ENCODE data around the gene CYP4Z1. TPM values are rescaled to one million over a fixed set of nuclear protein-coding genes. Genes with fewer than 3 reads are reported as not detected.

CYP4Z1 gene
- total RNA-seq, 1 donor from 2014 or later, result 2.1 TPM

GRCh38 chr1:47161298-47162040, 94.4 kb downstream of the CYP4Z1 start:
- Histone ChIP-seq H3K27me3 (no peaks in the 10 kb centered on the region), H3K4me1 (no peaks in the 10 kb centered on the region), H3K27ac (no peak overlapping the region), H3K4me3 (no peak overlapping the region), H3K9me3 (no peaks in the 10 kb centered on the region), H3K36me3 (no peaks in the 10 kb centered on the region)
- ATAC-seq (no peak), DNase-seq (no peak)
- TF ChIP-seq, protein P1, sequence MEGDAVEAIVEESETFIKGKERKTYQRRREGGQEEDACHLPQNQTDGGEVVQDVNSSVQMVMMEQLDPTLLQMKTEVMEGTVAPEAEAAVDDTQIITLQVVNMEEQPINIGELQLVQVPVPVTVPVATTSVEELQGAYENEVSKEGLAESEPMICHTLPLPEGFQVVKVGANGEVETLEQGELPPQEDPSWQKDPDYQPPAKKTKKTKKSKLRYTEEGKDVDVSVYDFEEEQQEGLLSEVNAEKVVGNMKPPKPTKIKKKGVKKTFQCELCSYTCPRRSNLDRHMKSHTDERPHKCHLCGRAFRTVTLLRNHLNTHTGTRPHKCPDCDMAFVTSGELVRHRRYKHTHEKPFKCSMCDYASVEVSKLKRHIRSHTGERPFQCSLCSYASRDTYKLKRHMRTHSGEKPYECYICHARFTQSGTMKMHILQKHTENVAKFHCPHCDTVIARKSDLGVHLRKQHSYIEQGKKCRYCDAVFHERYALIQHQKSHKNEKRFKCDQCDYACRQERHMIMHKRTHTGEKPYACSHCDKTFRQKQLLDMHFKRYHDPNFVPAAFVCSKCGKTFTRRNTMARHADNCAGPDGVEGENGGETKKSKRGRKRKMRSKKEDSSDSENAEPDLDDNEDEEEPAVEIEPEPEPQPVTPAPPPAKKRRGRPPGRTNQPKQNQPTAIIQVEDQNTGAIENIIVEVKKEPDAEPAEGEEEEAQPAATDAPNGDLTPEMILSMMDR (IDR thresholded peaks at IDR 0.05), result no peak
- intact Hi-C loops (cut with DNase I), result no loop called here

GRCh38 chr1:47164552-47164951, 97.5 kb downstream of the CYP4Z1 start:
- Histone ChIP-seq H3K9me3 (no peaks in the 10 kb centered on the region), H3K27me3 (no peaks in the 10 kb centered on the region), H3K4me3 (no peak overlapping the region), H3K27ac (no peak overlapping the region), H3K36me3 (no peaks in the 10 kb centered on the region), H3K4me1 (no peaks in the 10 kb centered on the region)
- intact Hi-C loops (cut with DNase I), result no loop called here
- DNase-seq, result no peak
- no peak for ATAC-seq
- TF ChIP-seq, protein P1 (IDR thresholded peaks at IDR 0.05), result no peak

Other genes with a start within 250 kb of the CYP4Z1 start
- not detected for gene CYP4A11, start 125.8 kb upstream of the CYP4Z1 start, total RNA-seq
- gene CYP4X1, start 43.6 kb upstream of the CYP4Z1 start, total RNA-seq, result 6.8 TPM
- gene CYP4A22, start 70.2 kb downstream of the CYP4Z1 start, total RNA-seq, result not detected
- gene PDZK1IP1, start 122.8 kb downstream of the CYP4Z1 start, total RNA-seq, result 41.2 TPM
- 18.3 TPM for gene TAL1, start 165.0 kb downstream of the CYP4Z1 start, total RNA-seq
- 1.7 TPM for gene STIL, start 246.9 kb downstream of the CYP4Z1 start, total RNA-seq

All from upper lobe of right lung (tissue), 1 donor.